Measurements from ENCODE around the gene ADD2.

The ADD2 gene

GRCh38 chr2:70698847-70699246, 69.2 kb downstream of the ADD2 start:
- DNase-seq = no peak

- DNase-seq = no peak
These were observed 70.2 kb downstream of the ADD2 start for GRCh38 chr2:70697603-70698383.

- DNase-seq = no peak
These were observed 71.9 kb downstream of the ADD2 start for GRCh38 chr2:70696142-70696541.

GRCh38 chr2:70692256-70692655, 75.7 kb downstream of the ADD2 start:
- no peak for DNase-seq

GRCh38 chr2:70691497-70692140, 76.4 kb downstream of the ADD2 start:
- DNase-seq = no peak

GRCh38 chr2:70690846-70691245, 77.2 kb downstream of the ADD2 start:
- no peak for DNase-seq

GRCh38 chr2:70688427-70688826, 79.6 kb downstream of the ADD2 start:
- DNase-seq = no peak

- no peak for DNase-seq
These were observed 80.6 kb downstream of the ADD2 start for GRCh38 chr2:70687461-70687795.

- peak; percentile 26 for DNase-seq
These were observed 81.2 kb downstream of the ADD2 start for GRCh38 chr2:70686577-70687460.

- DNase-seq = no peak
These were observed 82.2 kb downstream of the ADD2 start for GRCh38 chr2:70685771-70686171.

- no peak for DNase-seq
These were observed 83.0 kb downstream of the ADD2 start for GRCh38 chr2:70684846-70685622.

GRCh38 chr2:70683455-70683854, 84.5 kb downstream of the ADD2 start:
- no peak for DNase-seq

- DNase-seq = no peak
These were observed 87.3 kb downstream of the ADD2 start for GRCh38 chr2:70680735-70681134.

- no peak for DNase-seq
These were observed 88.7 kb downstream of the ADD2 start for GRCh38 chr2:70679259-70679658.

GRCh38 chr2:70678576-70679143, 89.3 kb downstream of the ADD2 start:
- no peak for DNase-seq

- DNase-seq = no peak
These were observed 91.5 kb downstream of the ADD2 start for GRCh38 chr2:70676301-70677035.

GRCh38 chr2:70675862-70676261, 92.1 kb downstream of the ADD2 start:
- no peak for DNase-seq

GRCh38 chr2:70674636-70675430, 93.2 kb downstream of the ADD2 start:
- DNase-seq = no peak

- DNase-seq = no peak
These were observed 94.9 kb downstream of the ADD2 start for GRCh38 chr2:70673041-70673647.

- DNase-seq = no peak
These were observed 96.8 kb downstream of the ADD2 start for GRCh38 chr2:70671092-70671675.
